Karpas-422 (cell line): Measurements from ENCODE around the gene C12orf57. TPM values are rescaled to one million over a fixed set of nuclear protein-coding genes. Genes with fewer than 3 reads are reported as not detected.

ENCODE experiments used
- DNase-seq: peaks from one replicate; pipeline ENCODE4 v3.0.0-alpha.2; 2015
- H2AFZ ChIP-seq: fragments of 200-600 bp; sonication (generic); 2 replicates; pipeline ENCODE4 v1.6.1; 2014; ENCODE audit warnings: antibody characterized with exemption, low read length, mixed read lengths
- H3K27ac ChIP-seq: fragments of 200-600 bp; sonication (generic); 2 replicates; pipeline ENCODE4 v1.5.1; 2014; ENCODE audit warnings: mild to moderate bottlenecking, low read length, moderate library complexity
- H3K27me3 ChIP-seq: fragments of 200-600 bp; sonication (generic); 2 replicates; pipeline ENCODE4 v1.6.1; 2014; ENCODE audit warnings: low read length, mixed read lengths
- H3K36me3 ChIP-seq: fragments of 200-600 bp; sonication (generic); 2 replicates; pipeline ENCODE4 v1.6.1; 2014; ENCODE audit warnings: low read length, mixed read lengths; ENCODE audit not compliant: insufficient read depth
- H3K4me1 ChIP-seq: fragments of 200-600 bp; sonication (generic); 2 replicates; pipeline ENCODE4 v1.6.1; 2014; ENCODE audit warnings: mild to moderate bottlenecking, low read length, mixed read lengths
- H3K4me2 ChIP-seq: fragments of 200-600 bp; sonication (generic); 2 replicates; pipeline ENCODE4 v1.6.1; 2014; ENCODE audit warnings: low read length, low read depth, mild to moderate bottlenecking; ENCODE audit not compliant: poor library complexity, severe bottlenecking
- H3K4me3 ChIP-seq: fragments of 200-600 bp; sonication (generic); 2 replicates; pipeline ENCODE4 v1.5.1; 2014; ENCODE audit warnings: mild to moderate bottlenecking, antibody characterized with exemption, low read length, mixed read lengths
- H3K79me2 ChIP-seq: fragments of 200-600 bp; sonication (generic); 2 replicates; pipeline ENCODE4 v1.6.1; 2014; ENCODE audit warnings: mild to moderate bottlenecking, low read length, mixed read lengths
- H3K9ac ChIP-seq: fragments of 200-600 bp; sonication (generic); 2 replicates; pipeline ENCODE4 v1.6.0; 2014; ENCODE audit warnings: low read length
- H3K9me2 ChIP-seq: fragments of 200-600 bp; sonication (generic), shearing (Covaris generic); replicated peaks from 2 replicates; pipeline ENCODE4 v1.6.0; 2014; ENCODE audit warnings: mild to moderate bottlenecking, low read length, moderate library complexity; ENCODE audit not compliant: insufficient read depth
- H3K9me3 ChIP-seq: fragments of 300-700, 200-600 bp; sonication (generic); 2 replicates; pipeline ENCODE4 v1.6.1; 2014; ENCODE audit warnings: low read length, mixed read lengths
- H4K20me1 ChIP-seq: fragments of 200-600 bp; sonication (generic); 2 replicates; pipeline ENCODE4 v1.6.1; 2014; ENCODE audit warnings: mild to moderate bottlenecking, antibody characterized with exemption, low read length, low read depth; ENCODE audit not compliant: insufficient read depth
- total RNA-seq: library from RNA; depleted of rRNA; stranded (reverse); fragments of >200 nt; shearing (Covaris generic); gene quantifications from 2 replicates; pipeline ENCODE4 v1.2.3, GENCODE V29; 2014; ENCODE audit warnings: low replicate concordance

The C12orf57 gene
- total RNA-seq, 1 experiment from 2014 or later, result 264 TPM

- peaks cover 43% of the 10 kb centered on the region for H3K4me1 ChIP-seq
Observed at GRCh38 chr12:6929466-6930452, 14.1 kb upstream of the C12orf57 start.

DNA sequence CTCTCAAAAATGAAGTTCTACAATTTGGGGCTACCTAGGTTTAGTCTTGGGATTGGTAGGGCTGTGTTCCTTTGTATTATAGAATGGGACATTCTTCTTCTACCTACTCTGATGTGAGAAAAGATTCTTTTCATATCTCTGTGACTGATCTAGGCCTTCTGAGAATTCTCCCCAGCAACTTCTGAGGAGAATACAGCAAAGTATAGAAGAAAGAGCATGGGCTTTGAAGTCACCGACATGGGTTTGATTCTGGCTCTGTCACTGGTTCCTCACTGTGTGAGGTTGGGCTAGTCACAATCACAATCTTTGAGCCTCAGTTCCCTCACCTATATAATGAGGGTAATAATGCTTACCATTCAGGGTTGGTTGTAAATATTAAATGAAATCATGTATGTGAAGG is 11.1 kb upstream of the C12orf57 start:
- Histone ChIP-seq H2AFZ (no peak overlapping the region), H3K4me2 (no peak overlapping the region), H4K20me1 (no peaks in the 10 kb centered on the region), H3K36me3 (peaks cover 9% of the 10 kb centered on the region; the same call in 1 of the 2 replicates), H3K4me1 (peaks cover 47% of the 10 kb centered on the region), H3K27ac (peak overlapping the region; percentile 3; the same call in 1 of the 2 replicates), H3K9me2 (no peaks in the 10 kb centered on the region), H3K4me3 (no peak overlapping the region), H3K79me2 (peaks cover 26% of the 10 kb centered on the region), H3K9ac (no peak overlapping the region), H3K9me3 (no peaks in the 10 kb centered on the region), H3K27me3 (no peaks in the 10 kb centered on the region)
- no peak for DNase-seq

More at GRCh38 chr12:6929466-6930452, 14.1 kb upstream of the C12orf57 start:
- Histone ChIP-seq H3K9ac (peak overlapping the region; percentile 81), H2AFZ (no peak overlapping the region), H3K4me2 (peak overlapping the region; percentile 77), H3K27me3 (no peaks in the 10 kb centered on the region), H3K79me2 (peaks cover 36% of the 10 kb centered on the region), H3K27ac (peak overlapping the region; percentile 63), H3K9me3 (no peaks in the 10 kb centered on the region), H3K36me3 (no peaks in the 10 kb centered on the region), H3K4me3 (peak overlapping the region; percentile 80; the same call in 1 of the 2 replicates), H4K20me1 (no peaks in the 10 kb centered on the region), H3K9me2 (no peaks in the 10 kb centered on the region)
- peak; percentile 41 for DNase-seq

DNA sequence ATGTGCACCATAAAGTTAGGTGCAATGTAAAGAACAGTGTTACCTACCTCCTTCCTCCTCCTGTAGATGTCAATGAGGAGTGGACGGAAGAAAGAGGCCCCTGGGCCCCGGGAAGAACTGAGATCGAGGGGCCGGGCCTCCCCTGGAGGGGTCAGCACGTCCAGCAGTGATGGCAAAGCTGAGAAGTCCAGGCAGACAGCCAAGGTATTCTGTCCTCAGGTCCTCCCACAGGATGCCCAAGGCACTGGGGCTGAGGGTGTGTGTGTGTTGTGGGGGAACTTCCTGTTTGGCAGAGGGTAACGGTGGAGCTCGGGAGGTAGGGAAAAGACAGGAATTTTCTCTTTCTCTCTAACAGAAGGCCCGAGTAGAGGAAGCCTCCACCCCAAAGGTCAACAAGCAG is 9.7 kb upstream of the C12orf57 start:
- peaks cover 9% of the 10 kb centered on the region; the same call in 1 of the 2 replicates for H3K36me3 ChIP-seq
- H3K79me2 ChIP-seq, result peaks cover 17% of the 10 kb centered on the region
- no peak overlapping the region for H3K9ac ChIP-seq
- DNase-seq, result no peak
- H3K9me3 ChIP-seq, result no peaks in the 10 kb centered on the region
- no peak overlapping the region for H3K4me3 ChIP-seq
- no peak overlapping the region for H3K27ac ChIP-seq
- H3K4me1 ChIP-seq, result peaks cover 49% of the 10 kb centered on the region
- H3K4me2 ChIP-seq, result no peak overlapping the region
- no peaks in the 10 kb centered on the region for H3K9me2 ChIP-seq
- H3K27me3 ChIP-seq, result no peaks in the 10 kb centered on the region
- no peaks in the 10 kb centered on the region for H4K20me1 ChIP-seq
- H2AFZ ChIP-seq, result no peak overlapping the region

GRCh38 chr12:6935371-6936193 is 8.2 kb upstream of the C12orf57 start:
- H4K20me1 ChIP-seq, result no peaks in the 10 kb centered on the region
- peaks cover 38% of the 10 kb centered on the region for H3K4me1 ChIP-seq
- peaks cover 9% of the 10 kb centered on the region; the same call in 1 of the 2 replicates for H3K36me3 ChIP-seq
- H3K9me2 ChIP-seq, result no peaks in the 10 kb centered on the region
- H3K27me3 ChIP-seq, result no peaks in the 10 kb centered on the region
- H3K27ac ChIP-seq, result peak overlapping the region; percentile 76
- DNase-seq, result no peak
- no peak overlapping the region for H2AFZ ChIP-seq
- H3K9ac ChIP-seq, result peak overlapping the region; percentile 85
- peaks cover 4% of the 10 kb centered on the region for H3K79me2 ChIP-seq
- H3K4me3 ChIP-seq, result peak overlapping the region; percentile 80; the same call in 1 of the 2 replicates
- no peaks in the 10 kb centered on the region for H3K9me3 ChIP-seq
- peak overlapping the region; percentile 85 for H3K4me2 ChIP-seq

DNA sequence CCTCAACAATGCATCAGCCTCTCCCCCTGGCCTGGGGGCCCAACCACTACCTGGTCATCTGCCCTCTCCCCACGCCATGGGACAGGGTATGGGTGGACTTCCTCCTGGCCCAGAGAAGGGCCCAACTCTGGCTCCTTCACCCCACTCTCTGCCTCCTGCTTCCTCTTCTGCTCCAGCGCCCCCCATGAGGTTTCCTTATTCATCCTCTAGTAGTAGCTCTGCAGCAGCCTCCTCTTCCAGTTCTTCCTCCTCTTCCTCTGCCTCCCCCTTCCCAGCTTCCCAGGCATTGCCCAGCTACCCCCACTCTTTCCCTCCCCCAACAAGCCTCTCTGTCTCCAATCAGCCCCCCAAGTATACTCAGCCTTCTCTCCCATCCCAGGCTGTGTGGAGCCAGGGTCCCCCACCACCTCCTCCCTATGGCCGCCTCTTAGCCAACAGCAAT is 7.6 kb upstream of the C12orf57 start:
- Histone ChIP-seq H3K9ac (peak overlapping the region; percentile 85), H3K79me2 (no peaks in the 10 kb centered on the region), H3K4me2 (peak overlapping the region; percentile 85)

GRCh38 chr12:6936636-6937480 is 7.0 kb upstream of the C12orf57 start:
- H3K9ac ChIP-seq, result peak overlapping the region; percentile 85
- peak; percentile 86 for DNase-seq
- peaks cover 35% of the 10 kb centered on the region for H3K4me1 ChIP-seq
- H3K4me3 ChIP-seq, result peak overlapping the region; percentile 80
- H3K4me2 ChIP-seq, result peak overlapping the region; percentile 85
- H3K27me3 ChIP-seq, result no peaks in the 10 kb centered on the region
- H2AFZ ChIP-seq, result no peak overlapping the region
- H3K27ac ChIP-seq, result peak overlapping the region; percentile 76
- H3K36me3 ChIP-seq, result peaks cover 9% of the 10 kb centered on the region; the same call in 1 of the 2 replicates
- H3K9me3 ChIP-seq, result no peaks in the 10 kb centered on the region
- H4K20me1 ChIP-seq, result no peaks in the 10 kb centered on the region
- no peaks in the 10 kb centered on the region for H3K79me2 ChIP-seq
- H3K9me2 ChIP-seq, result no peaks in the 10 kb centered on the region

More for the DNA sequence above, 7.6 kb upstream of the C12orf57 start:
- H3K9me2 ChIP-seq, result no peaks in the 10 kb centered on the region
- H3K9me3 ChIP-seq, result no peaks in the 10 kb centered on the region
- H2AFZ ChIP-seq, result no peak overlapping the region
- DNase-seq, result no peak
- H3K27me3 ChIP-seq, result no peaks in the 10 kb centered on the region
- no peaks in the 10 kb centered on the region for H4K20me1 ChIP-seq
- H3K27ac ChIP-seq, result peak overlapping the region; percentile 76
- H3K4me1 ChIP-seq, result peaks cover 35% of the 10 kb centered on the region
- H3K36me3 ChIP-seq, result peaks cover 9% of the 10 kb centered on the region; the same call in 1 of the 2 replicates
- H3K4me3 ChIP-seq, result peak overlapping the region; percentile 80

GRCh38 chr12:6937481-6938352 is 6.1 kb upstream of the C12orf57 start:
- H3K9me3 ChIP-seq, result no peaks in the 10 kb centered on the region
- peak overlapping the region; percentile 80 for H3K4me3 ChIP-seq
- no peaks in the 10 kb centered on the region for H3K27me3 ChIP-seq
- peak overlapping the region; percentile 85 for H3K4me2 ChIP-seq
- H3K4me1 ChIP-seq, result peaks cover 33% of the 10 kb centered on the region
- no peaks in the 10 kb centered on the region for H3K79me2 ChIP-seq
- peak overlapping the region; percentile 85 for H3K9ac ChIP-seq
- H3K36me3 ChIP-seq, result peaks cover 9% of the 10 kb centered on the region; the same call in 1 of the 2 replicates
- H3K9me2 ChIP-seq, result no peaks in the 10 kb centered on the region
- H4K20me1 ChIP-seq, result no peaks in the 10 kb centered on the region
- H3K27ac ChIP-seq, result peak overlapping the region; percentile 76
- H2AFZ ChIP-seq, result no peak overlapping the region; the same call in 1 of the 2 replicates
- peak; percentile 98 for DNase-seq
